Osteocyte (in vitro differentiated cells): ENCODE results near the gene CNGA3. TPM values are rescaled to one million over a fixed set of nuclear protein-coding genes. Genes with fewer than 3 reads are reported as not detected.

Source experiments
- DNase-seq: peaks from one replicate; pipeline ENCODE4 v3.0.0; 2021; ENCODE audit warnings: mixed read lengths; ENCODE audit not compliant: unreplicated experiment; ENCODE audit errors: extremely low spot score
- H3K27ac Mint-ChIP-seq: one replicate; pipeline ENCODE4 v1.8.0; 2021; ENCODE audit warnings: mild to moderate bottlenecking, mixed read lengths; ENCODE audit not compliant: unreplicated experiment
- H3K27me3 Mint-ChIP-seq: one replicate; pipeline ENCODE4 v1.8.0; 2021; ENCODE audit warnings: mixed read lengths; ENCODE audit not compliant: unreplicated experiment
- H3K36me3 Mint-ChIP-seq: one replicate; pipeline ENCODE4 v1.8.0; 2021; ENCODE audit warnings: mixed read lengths; ENCODE audit not compliant: unreplicated experiment
- H3K4me1 Mint-ChIP-seq: one replicate; pipeline ENCODE4 v1.8.0; 2021; ENCODE audit warnings: mixed read lengths; ENCODE audit not compliant: unreplicated experiment
- H3K4me3 Mint-ChIP-seq: one replicate; pipeline ENCODE4 v1.8.0; 2021; ENCODE audit warnings: mild to moderate bottlenecking, moderate library complexity, mixed read lengths; ENCODE audit not compliant: unreplicated experiment
- H3K9me3 Mint-ChIP-seq: one replicate; pipeline ENCODE4 v1.8.0; 2021; ENCODE audit warnings: mixed read lengths; ENCODE audit not compliant: unreplicated experiment
- CTCF ChIP-seq: fragments of 200-600 bp; sonication (generic); IDR thresholded peaks from 2 replicates; pipeline ENCODE4 v1.5.0; 2021; ENCODE audit warnings: antibody characterized with exemption, mild to moderate bottlenecking, moderate library complexity
- total RNA-seq: library from RNA; stranded (reverse); gene quantifications from 2 replicates; pipeline ENCODE4 v1.2.1, GENCODE V29; 2021

The CNGA3 gene
- total RNA-seq, 1 donor from 2014 or later = not detected

GRCh38 chr2:98376301-98376910, 30.1 kb downstream of the CNGA3 start:
- H3K27me3 Mint-ChIP-seq = peaks cover 82% of the 10 kb centered on the region
- no peaks in the 10 kb centered on the region for H3K4me1 Mint-ChIP-seq
- DNase-seq = peak; percentile 63
- H3K27ac Mint-ChIP-seq = no peak overlapping the region
- no peak for TF ChIP-seq CTCF
- no peaks in the 10 kb centered on the region for H3K9me3 Mint-ChIP-seq
- no peaks in the 10 kb centered on the region for H3K36me3 Mint-ChIP-seq
- H3K4me3 Mint-ChIP-seq = no peak overlapping the region

GRCh38 chr2:98376996-98377395, 30.7 kb downstream of the CNGA3 start:
- no peak overlapping the region for H3K4me3 Mint-ChIP-seq
- no peak for TF ChIP-seq CTCF
- no peaks in the 10 kb centered on the region for H3K36me3 Mint-ChIP-seq
- no peaks in the 10 kb centered on the region for H3K4me1 Mint-ChIP-seq
- H3K27me3 Mint-ChIP-seq = peaks cover 82% of the 10 kb centered on the region
- H3K27ac Mint-ChIP-seq = no peak overlapping the region
- peak; percentile 56 for DNase-seq
- no peaks in the 10 kb centered on the region for H3K9me3 Mint-ChIP-seq

- Mint-ChIP-seq H3K27ac (no peak overlapping the region), H3K4me1 (no peaks in the 10 kb centered on the region), H3K27me3 (peaks cover 83% of the 10 kb centered on the region), H3K36me3 (no peaks in the 10 kb centered on the region), H3K4me3 (no peak overlapping the region), H3K9me3 (no peaks in the 10 kb centered on the region)
- peak; percentile 75 for DNase-seq
- TF ChIP-seq CTCF = no peak
These were observed 31.3 kb downstream of the CNGA3 start for GRCh38 chr2:98377544-98377943.

GRCh38 chr2:98378196-98378595, 31.9 kb downstream of the CNGA3 start:
- TF ChIP-seq CTCF = no peak
- Mint-ChIP-seq H3K9me3 (no peaks in the 10 kb centered on the region), H3K4me1 (peaks cover under 1% of the 10 kb centered on the region), H3K36me3 (no peaks in the 10 kb centered on the region), H3K27me3 (peaks cover 80% of the 10 kb centered on the region), H3K27ac (no peak overlapping the region), H3K4me3 (no peak overlapping the region)
- peak; percentile 36 for DNase-seq

GRCh38 chr2:98378901-98379300, 32.6 kb downstream of the CNGA3 start:
- Mint-ChIP-seq H3K4me3 (no peak overlapping the region), H3K27me3 (peaks cover 73% of the 10 kb centered on the region), H3K4me1 (peaks cover 4% of the 10 kb centered on the region), H3K36me3 (no peaks in the 10 kb centered on the region), H3K27ac (no peak overlapping the region), H3K9me3 (no peaks in the 10 kb centered on the region)
- TF ChIP-seq CTCF = no peak
- DNase-seq = peak; percentile 49
